Spinal cord (tissue), 10 donors: ENCODE measurements around the gene AEBP1. TPM values are rescaled to one million over a fixed set of nuclear protein-coding genes. Genes with fewer than 3 reads are reported as not detected.
A peak's percentile ranks its signal among the peaks of the same experiment; 100 is the strongest.

Experiments
- DNase-seq, 6 donors: peaks; one replicate each; pipeline versions ENCODE4 v3.0.0 to v3.0.0-alpha.2; 2013 to 2015; ENCODE audit warnings: low spot score in 6 of 6, low read depth in 4 of 6
- H3K27ac ChIP-seq: one replicate; pipeline ENCODE4 v1.5.1; 2013; ENCODE audit warnings: low read depth, low read length, control low read depth
- H3K27me3 ChIP-seq: one replicate; pipeline ENCODE4 v1.6.1; 2013; ENCODE audit warnings: low read length; ENCODE audit not compliant: control insufficient read depth, insufficient read depth
- H3K36me3 ChIP-seq: one replicate; pipeline ENCODE4 v1.6.1; 2013; ENCODE audit warnings: low read length; ENCODE audit not compliant: control insufficient read depth, insufficient read depth
- H3K4me1 ChIP-seq: one replicate; pipeline ENCODE4 v1.6.1; 2013; ENCODE audit warnings: low read length; ENCODE audit not compliant: control insufficient read depth, insufficient read depth
- H3K4me3 ChIP-seq: one replicate; pipeline ENCODE4 v1.5.1; 2013; ENCODE audit warnings: low read depth, low read length, control low read depth
- H3K9me3 ChIP-seq: one replicate; pipeline ENCODE4 v1.6.1; 2013; ENCODE audit warnings: low read length; ENCODE audit not compliant: control insufficient read depth, insufficient read depth
- WGBS: methylation state at CpG from one replicate; pipeline ENCODE4 v1.1.5; 2013; ENCODE audit warnings: missing lambda C conversion rate; ENCODE audit not compliant: insufficient coverage; 5-methylcytosine and 5-hydroxymethylcytosine counted together
- polyA plus RNA-seq, 2 donors: library from polyadenylated mRNA; unstranded; fragments of 120-200 nt; gene quantifications; one replicate each; pipeline ENCODE4 v1.2.1, GENCODE V29; 2013; ENCODE audit not compliant: insufficient read length in 2 of 2
- total RNA-seq, 2 donors: library from RNA; depleted of rRNA in 1 of 2; stranded (reverse); fragments of 120-200 nt in 1 of 2; fragments of >200 nt in 1 of 2; gene quantifications; one replicate each; pipeline versions ENCODE4 v1.2.3 to v1.2.4, GENCODE V29; 2013 to 2014
- donor health status: healthy.

AEBP1 gene
- total and polyA plus RNA-seq, 4 donors, result 39.9 to 102 (median 72.2) TPM

GRCh38 chr7:44083796-44084195, 20.3 kb upstream of the AEBP1 start:
- no peaks in the 10 kb centered on the region for H3K27me3 ChIP-seq
- H3K9me3 ChIP-seq, result no peaks in the 10 kb centered on the region
- peak overlapping the region; percentile 57 for H3K27ac ChIP-seq
- H3K4me3 ChIP-seq, result no peak overlapping the region
- DNase-seq, result no peak
- peaks cover 34% of the 10 kb centered on the region for H3K4me1 ChIP-seq
- peaks cover 21% of the 10 kb centered on the region for H3K36me3 ChIP-seq
- 97% methylated on average over 2 of the region's 3 CpGs for WGBS

- no peaks in the 10 kb centered on the region for H3K9me3 ChIP-seq
- H3K4me1 ChIP-seq, result peaks cover 35% of the 10 kb centered on the region
- H3K27me3 ChIP-seq, result no peaks in the 10 kb centered on the region
- no peak for DNase-seq
- no peak overlapping the region for H3K4me3 ChIP-seq
- H3K36me3 ChIP-seq, result peaks cover 13% of the 10 kb centered on the region
- 80% methylated on average over 4 of the region's 4 CpGs for WGBS
- peak overlapping the region; percentile 57 for H3K27ac ChIP-seq
These were observed 19.4 kb upstream of the AEBP1 start for GRCh38 chr7:44084701-44085100.

- H3K27me3 ChIP-seq, result no peaks in the 10 kb centered on the region
- 61% methylated on average over 3 of the region's 3 CpGs for WGBS
These were observed 18.6 kb upstream of the AEBP1 start for GRCh38 chr7:44085546-44085945.

GRCh38 chr7:44086627-44087026, 17.5 kb upstream of the AEBP1 start:
- DNase-seq, result no peak
- no peaks in the 10 kb centered on the region for H3K27me3 ChIP-seq
- H3K36me3 ChIP-seq, result no peaks in the 10 kb centered on the region
- no peak overlapping the region for H3K4me3 ChIP-seq
- no peak overlapping the region for H3K27ac ChIP-seq
- WGBS, result 100% methylated on average over 1 of the region's 3 CpGs
- H3K9me3 ChIP-seq, result no peaks in the 10 kb centered on the region
- H3K4me1 ChIP-seq, result peaks cover 26% of the 10 kb centered on the region

More at GRCh38 chr7:44085546-44085945, 18.6 kb upstream of the AEBP1 start:
- Histone ChIP-seq H3K4me3 (no peak overlapping the region), H3K36me3 (peaks cover 4% of the 10 kb centered on the region), H3K9me3 (no peaks in the 10 kb centered on the region), H3K4me1 (peaks cover 34% of the 10 kb centered on the region), H3K27ac (no peak overlapping the region)
- no peak for DNase-seq

GRCh38 chr7:44087911-44088838, 16.0 kb upstream of the AEBP1 start:
- Histone ChIP-seq H3K36me3 (no peaks in the 10 kb centered on the region), H3K4me1 (peaks cover 22% of the 10 kb centered on the region), H3K4me3 (no peak overlapping the region), H3K9me3 (no peaks in the 10 kb centered on the region), H3K27me3 (no peaks in the 10 kb centered on the region), H3K27ac (peak overlapping the region; percentile 84)
- DNase-seq, result peak in 1 of 6 donors; percentile 56
- 74% methylated on average over 16 of the region's 20 CpGs for WGBS

- H3K4me3 ChIP-seq, result no peak overlapping the region
- peaks cover 7% of the 10 kb centered on the region for H3K4me1 ChIP-seq
These were observed 11.0 kb upstream of the AEBP1 start for GRCh38 chr7:44093102-44093641.

GRCh38 chr7:44094365-44094764, 9.8 kb upstream of the AEBP1 start:
- no peak overlapping the region for H3K4me3 ChIP-seq
- H3K27me3 ChIP-seq, result no peaks in the 10 kb centered on the region
- no peaks in the 10 kb centered on the region for H3K4me1 ChIP-seq
- no peaks in the 10 kb centered on the region for H3K9me3 ChIP-seq
- no peak overlapping the region for H3K27ac ChIP-seq
- WGBS, result 100% methylated on average over 1 of the region's 2 CpGs
- H3K36me3 ChIP-seq, result no peaks in the 10 kb centered on the region
- no peak for DNase-seq

More at GRCh38 chr7:44093102-44093641, 11.0 kb upstream of the AEBP1 start:
- H3K27ac ChIP-seq, result no peak overlapping the region
- WGBS, result 59% methylated on average over 6 of the region's 6 CpGs
- no peaks in the 10 kb centered on the region for H3K9me3 ChIP-seq
- DNase-seq, result no peak
- H3K36me3 ChIP-seq, result no peaks in the 10 kb centered on the region
- H3K27me3 ChIP-seq, result no peaks in the 10 kb centered on the region

GRCh38 chr7:44094883-44095592, 9.1 kb upstream of the AEBP1 start:
- Histone ChIP-seq H3K9me3 (no peaks in the 10 kb centered on the region), H3K27me3 (no peaks in the 10 kb centered on the region), H3K27ac (peak overlapping the region; percentile 25), H3K4me1 (no peaks in the 10 kb centered on the region), H3K4me3 (no peak overlapping the region), H3K36me3 (no peaks in the 10 kb centered on the region)
- 83% methylated on average over 2 of the region's 2 CpGs for WGBS
- DNase-seq, result no peak

GRCh38 chr7:44095781-44096180, 8.4 kb upstream of the AEBP1 start:
- Histone ChIP-seq H3K4me1 (peaks cover 4% of the 10 kb centered on the region), H3K36me3 (no peaks in the 10 kb centered on the region), H3K9me3 (no peaks in the 10 kb centered on the region), H3K4me3 (no peak overlapping the region), H3K27me3 (no peaks in the 10 kb centered on the region), H3K27ac (no peak overlapping the region)
- DNase-seq, result no peak
- WGBS, result 72% methylated on average over 3 of the region's 3 CpGs
